HG03135 (cell line): ENCODE data around the gene IFNAR1.
A peak's percentile ranks its signal among the peaks of the same experiment; 100 is the strongest.
"Not testable (repeated sequence)": the region's sequence is repeated elsewhere in the genome, so short reads cannot be mapped to it uniquely, and the experiment has no call there.

Experiments used
- ATAC-seq: cut with Tn5 transposase; IDR thresholded peaks from one replicate; pipeline ENCODE4 v1.9.1; 2021; ENCODE audit warnings: mild to moderate bottlenecking, moderate library complexity; ENCODE audit not compliant: unreplicated experiment

IFNAR1 gene

DNA sequence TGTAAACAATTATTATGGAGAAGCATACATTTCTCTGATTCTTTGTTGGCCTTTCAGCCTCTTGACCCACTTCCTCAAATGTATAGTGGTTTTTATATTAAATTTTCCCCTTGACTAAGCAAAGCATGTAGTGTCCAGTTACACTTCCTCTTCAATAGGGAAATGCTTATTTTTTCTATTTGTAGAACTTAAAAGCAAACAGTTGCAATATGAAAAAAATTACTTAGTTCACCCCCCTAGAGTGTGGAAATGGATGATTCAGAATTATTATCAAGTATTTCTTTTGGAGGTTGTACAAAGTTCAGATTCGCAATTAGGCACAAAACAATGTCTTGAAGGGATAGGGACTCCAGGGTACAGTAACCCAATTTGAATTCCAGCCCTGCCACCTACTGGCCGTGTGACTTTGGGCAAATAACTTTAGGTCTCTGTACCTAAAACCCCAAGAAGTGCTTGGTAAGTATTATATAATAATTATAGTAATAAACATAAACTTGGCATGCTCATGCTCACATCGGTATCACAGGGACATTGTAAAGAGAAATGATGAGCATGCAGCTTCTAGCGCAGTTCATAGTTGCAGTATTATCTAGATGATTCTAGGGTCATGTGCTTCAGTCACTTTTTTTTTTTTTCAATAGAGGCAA is 49.8 kb downstream of the IFNAR1 start:
- ATAC-seq, result no peak

DNA sequence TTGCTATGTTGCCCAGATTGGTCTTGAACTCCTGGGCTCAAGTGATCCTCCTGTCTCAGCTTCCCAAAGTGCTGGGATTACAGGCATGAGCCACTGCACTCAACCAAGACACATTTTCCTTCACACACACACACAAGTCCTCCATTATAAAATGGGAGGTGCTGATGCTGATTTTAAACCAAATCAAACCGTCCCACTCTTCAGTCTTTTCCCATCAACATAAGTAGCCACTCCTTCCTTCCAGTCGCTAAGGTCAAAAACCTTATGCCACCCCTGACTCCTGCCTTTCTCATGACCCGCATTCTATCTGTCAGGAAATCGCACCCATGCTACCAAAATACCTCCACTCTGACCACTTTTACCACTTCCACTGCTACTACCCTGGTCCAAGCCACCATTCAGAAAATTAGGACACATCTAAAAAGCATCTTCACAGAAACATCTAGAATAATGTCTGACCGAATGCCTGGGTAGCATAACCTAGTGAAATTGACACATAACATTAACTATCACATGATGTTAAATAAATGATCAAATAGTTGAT is 50.4 kb downstream of the IFNAR1 start:
- no peak for ATAC-seq

DNA sequence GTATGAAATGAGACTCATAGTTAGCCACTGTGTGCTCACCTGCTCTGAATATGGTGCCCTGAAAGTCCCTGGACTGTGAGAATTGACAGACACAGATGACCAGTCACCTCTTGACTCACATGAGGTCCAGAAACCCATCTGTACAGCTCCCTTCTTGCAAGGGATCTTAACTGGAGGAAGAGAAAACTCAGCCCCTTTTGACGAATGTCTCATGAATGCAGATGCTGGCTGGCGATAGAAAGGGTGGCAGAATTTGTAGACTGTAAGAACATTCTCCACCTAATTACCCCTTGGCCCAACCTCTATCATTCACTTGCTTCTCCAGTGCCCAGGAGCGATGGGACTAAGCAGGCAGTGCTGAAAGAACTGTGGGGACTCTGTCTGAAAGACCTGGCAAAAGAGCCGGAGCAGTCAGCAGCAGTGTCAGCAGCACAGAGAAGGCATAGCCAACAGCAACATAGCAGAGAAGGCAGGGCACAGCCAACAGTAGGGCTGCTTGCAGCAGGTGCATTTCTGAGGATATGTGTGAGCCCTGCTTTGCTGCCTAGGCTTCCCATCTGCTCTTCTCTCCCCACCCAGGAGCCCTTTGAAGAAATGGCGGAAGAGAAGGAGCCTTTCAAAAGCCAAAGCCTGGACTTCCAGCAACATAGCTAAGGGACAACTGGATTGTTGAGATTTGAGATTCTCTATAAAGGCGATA is 52.6 kb downstream of the IFNAR1 start:
- no peak for ATAC-seq

DNA sequence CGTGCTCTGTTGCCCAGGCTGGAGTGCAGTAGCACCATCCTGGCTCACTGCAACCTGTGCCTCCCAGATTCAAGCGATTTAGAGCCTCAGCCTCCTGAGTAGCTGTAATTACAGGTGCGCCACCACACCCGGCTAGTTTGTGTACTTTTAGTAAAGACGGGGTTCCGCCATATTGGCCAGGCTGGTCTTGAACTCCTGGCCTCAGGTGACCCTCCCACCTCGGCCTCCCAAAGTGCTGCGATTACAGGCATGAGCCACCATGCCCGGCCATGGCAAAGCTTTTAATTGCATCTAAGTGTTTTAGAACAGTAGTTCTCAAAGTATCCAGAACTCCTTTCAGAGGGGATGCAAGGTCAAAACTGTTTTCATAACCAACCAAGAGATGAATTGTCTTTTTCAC is 53.3 kb downstream of the IFNAR1 start:
- no peak for ATAC-seq

DNA sequence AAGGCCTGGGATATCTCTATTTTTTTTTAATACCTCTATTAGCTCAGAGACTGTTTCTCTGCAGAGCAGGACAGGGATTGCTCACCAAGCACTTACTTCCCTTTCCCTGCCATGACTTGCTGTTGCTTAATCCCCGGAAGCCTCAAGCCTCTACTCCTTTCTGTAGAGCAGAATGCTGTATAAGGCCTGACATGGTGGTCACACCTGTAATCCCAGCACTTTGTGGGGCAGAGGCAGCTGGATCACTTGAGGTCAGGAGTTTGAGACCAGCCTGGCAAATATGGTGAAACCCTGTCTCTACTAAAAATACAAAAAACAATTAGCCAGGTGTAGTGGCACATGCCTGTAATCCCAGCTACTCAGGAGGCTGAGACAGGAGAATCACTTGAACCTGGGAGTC is 55.2 kb downstream of the IFNAR1 start:
- ATAC-seq, result not testable (repeated sequence)

DNA sequence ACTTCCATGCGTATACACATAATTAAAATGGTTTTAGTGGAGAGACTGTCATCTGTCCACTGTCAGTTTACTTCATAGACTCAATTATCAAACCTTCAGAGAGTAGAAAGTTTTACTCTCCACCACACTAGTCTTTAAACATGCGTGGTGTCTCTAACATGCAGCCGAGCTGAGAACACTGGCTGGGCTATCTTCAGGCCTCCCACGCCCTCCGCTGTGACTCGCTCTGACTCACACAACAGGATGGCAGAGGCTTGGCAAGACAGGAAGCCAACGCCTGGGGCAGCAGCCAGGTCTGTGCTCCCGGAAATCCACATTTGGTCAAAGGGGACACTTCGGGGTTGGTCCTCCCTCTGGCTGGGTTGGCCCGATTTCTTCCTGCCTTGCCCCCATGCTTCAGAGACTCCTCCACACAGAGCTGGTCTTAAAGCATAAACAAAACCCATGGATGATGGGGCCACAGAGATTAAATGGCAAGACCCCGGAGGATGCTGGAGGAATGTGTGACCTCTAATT is 55.8 kb downstream of the IFNAR1 start:
- ATAC-seq, result peak; percentile 46

DNA sequence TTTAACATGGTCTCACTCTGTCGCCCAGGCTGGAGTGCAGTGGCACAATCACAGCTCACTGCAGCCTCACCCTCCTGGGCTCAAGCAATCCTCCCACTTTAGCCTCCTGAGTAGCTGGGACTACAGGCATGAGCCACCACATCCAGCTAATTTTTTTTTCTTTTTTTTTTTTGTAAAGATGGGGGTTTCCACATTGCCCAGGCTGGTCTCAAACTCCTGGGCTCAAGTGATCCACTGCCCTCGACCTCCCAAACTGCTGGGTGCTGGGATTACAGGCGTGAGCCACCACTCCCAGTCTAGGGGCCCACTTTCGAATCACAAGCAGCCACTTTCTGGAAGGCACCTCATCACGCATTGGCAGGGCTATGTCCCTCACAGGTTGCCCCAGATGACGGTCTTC is 56.6 kb downstream of the IFNAR1 start:
- not testable (repeated sequence) for ATAC-seq

DNA sequence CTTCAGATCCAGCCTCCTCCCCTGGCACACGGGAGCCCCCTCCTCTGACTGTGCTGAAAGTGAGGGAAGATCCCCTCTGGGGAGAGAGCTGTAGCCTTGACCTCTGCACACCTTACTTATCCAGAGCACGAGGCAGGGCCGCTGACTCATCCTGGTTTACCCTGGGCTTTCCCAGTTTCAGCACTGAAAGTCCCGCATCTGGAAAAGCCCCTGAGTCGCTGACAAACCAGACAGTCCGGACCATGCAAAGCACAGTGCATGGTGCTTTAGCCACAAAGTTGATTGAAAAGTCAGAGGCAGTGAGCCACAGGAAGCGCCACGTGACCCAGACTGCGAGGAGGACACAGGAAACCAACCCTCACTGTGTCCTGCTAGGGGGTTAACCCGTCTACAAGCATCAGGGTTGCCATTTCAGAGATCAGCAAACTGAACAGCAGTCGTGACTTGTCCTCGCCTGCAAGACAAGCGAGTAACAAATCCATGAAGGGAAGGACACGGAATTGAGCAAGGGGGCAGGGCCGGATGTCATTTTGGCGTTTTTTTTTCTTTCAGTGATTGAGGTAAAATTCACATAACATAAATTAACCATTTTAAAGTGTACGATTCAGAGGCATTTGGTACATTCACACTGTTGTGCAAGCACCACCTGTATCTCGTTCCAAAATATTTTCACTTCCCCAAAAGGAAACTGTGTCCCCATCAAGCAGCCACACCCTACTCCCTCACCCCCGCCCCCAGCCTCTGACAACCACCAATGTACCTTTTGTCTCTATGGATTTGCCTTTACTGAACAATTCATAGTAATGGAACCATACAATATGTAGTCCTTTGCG is 58.5 kb downstream of the IFNAR1 start:
- peak; percentile 74 for ATAC-seq

DNA sequence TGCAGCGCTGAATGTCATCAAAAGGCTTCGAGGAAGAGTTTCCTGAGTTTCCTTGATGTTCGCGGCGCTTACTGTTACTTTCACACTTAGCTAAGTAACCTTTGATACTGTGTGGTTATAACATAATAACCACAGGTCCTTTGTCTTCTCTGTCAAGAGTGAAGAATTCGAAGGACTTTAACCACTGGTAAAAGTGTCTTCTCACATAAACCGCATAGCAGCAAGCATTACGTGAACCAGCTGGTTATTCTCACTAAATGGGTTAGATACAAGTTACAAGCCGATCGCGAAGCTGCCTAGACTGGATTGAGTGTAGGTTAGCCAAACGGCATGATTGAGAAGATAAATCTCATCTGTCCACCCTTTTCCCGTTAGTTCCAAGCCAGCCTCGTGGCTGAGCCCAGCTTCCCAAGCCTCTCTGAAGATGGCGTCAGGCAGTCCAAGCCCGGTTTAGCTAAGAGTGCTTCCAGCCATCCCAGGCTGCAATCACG is 60.1 kb downstream of the IFNAR1 start:
- ATAC-seq, result no peak

DNA sequence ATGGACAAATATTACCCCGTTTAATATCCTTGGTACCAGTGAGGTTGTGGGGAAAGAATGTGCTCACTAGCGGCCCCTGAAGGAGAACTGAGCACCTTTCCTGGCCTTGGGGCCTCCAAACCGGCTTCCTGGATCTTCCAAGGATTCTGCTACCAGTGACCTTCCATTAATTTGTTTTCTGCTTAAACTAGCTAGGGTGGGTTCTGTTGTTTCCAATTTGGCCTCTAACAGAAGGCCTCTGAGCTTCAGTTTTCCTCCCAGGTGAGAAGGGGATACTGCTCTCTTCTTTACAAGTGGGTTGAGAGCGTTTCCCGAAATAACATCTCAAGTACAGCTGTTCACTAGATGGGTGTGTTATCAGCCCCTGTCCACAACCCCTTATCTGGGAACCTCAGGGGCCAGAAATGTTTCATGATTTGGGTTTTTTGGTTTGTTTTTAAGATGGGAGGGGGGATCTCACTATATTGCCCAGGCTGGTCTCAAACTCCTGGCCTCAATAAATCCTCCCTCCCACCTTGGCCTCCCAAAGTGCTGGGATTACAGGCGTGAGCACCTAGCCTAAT is 61.5 kb downstream of the IFNAR1 start:
- ATAC-seq, result no peak

DNA sequence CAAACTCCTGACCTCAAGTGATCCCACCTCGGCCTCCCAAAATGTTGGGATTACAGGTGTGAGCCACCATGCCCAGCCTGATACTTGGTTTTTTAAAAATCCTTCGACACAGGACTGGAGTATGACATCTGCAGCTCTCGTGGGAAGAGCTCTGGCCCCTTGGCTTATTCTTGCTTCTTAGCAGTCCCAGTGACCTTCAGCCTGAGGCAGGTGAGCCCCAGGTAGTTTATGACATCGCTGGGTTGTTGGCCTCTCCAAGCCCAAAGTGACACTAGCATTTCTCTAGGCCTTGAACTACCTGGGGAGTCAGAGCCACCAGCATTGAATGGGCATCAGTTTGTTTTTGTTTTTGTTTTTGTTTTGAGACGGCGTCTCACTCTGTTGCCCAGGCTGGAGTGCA is 62.5 kb downstream of the IFNAR1 start:
- ATAC-seq, result no peak

DNA sequence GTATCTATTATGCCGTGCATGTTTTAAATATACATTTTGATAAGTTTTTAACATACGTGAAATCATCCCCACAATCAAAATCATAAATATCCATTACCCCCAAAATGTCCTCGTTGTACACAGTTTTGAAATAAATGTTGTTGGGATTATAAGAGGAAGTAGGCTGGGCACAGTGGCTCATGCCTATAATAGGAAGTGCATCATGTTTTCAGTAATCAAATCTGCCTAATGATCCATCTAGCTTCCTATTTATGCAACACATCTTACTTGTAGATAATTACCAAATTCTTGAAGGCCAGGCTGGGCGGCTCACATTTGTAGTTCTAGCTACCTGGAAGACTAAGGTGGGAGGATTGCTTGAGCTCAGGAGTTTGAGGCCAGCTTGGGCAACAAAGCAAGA is 63.4 kb downstream of the IFNAR1 start:
- no peak for ATAC-seq

DNA sequence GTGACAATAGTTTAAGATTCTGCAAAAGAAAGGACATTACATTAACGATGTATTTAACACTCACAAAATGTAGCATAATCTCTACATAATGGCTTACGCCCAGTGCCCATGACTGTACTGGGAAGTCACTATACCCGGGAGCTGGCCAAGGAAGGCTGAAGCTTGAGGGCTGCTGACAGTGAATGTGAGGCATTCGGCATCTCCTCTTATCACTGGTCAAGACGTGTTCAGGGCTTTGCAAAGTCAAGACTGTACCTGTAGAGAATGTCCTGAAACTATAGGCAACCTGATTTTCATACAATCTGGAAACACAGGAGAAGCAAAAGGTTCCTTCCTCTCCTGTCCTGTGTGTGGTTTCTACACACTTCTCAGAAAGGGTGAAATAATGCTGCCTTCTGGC is 65.7 kb downstream of the IFNAR1 start:
- ATAC-seq, result no peak

DNA sequence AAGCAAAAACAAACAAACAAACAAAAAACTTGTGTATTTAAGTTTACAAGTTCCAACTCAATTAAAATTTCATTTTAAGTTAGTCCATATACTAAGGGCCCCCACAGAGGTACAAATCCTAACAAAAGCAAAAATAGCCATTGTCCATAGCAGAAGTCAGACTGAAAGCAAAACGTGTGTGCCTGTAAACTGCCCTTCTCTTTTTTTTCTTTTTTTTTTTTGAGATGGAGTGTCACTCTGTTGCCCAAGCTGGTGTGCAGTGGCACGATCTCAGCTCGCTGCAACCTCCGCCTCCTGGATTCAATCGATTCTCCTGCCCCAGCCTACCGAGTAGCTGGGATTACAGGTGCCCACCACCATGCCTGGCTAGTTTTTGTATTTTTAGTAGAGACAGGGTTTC is 66.9 kb downstream of the IFNAR1 start:
- ATAC-seq, result no peak

DNA sequence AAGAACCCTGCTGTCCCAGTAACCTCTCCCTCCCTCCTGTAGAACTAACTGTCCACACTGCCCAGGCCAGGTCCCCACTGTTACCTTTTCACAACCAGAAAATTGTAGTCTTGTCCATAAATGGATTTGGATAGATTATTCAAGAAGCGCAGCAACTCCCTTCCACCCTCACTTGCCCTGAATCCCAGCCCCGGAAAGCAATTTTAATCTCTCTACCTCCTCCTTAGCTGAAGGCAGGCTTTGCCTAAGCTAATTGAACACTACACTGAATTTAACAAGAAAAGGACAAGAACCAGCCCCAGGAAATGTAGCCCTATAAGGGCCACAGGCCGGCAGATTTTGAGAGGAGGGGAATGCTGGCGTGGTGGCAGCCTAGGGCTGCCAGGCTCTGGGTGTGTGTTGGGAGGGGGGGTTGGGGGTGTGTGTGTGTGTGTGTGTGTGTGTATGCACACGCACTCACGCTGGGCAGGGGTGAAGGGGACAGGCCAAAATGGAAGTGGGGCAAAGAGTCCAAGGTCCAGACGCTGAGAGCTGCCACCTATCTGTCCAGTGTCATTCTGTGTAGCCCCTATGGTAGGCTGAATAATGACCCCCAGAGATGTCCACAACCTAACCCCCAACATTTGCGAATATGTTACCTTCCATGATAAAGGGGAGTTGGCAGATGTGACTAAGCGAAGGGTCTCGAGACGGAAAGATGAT is 67.7 kb downstream of the IFNAR1 start:
- no peak for ATAC-seq

DNA sequence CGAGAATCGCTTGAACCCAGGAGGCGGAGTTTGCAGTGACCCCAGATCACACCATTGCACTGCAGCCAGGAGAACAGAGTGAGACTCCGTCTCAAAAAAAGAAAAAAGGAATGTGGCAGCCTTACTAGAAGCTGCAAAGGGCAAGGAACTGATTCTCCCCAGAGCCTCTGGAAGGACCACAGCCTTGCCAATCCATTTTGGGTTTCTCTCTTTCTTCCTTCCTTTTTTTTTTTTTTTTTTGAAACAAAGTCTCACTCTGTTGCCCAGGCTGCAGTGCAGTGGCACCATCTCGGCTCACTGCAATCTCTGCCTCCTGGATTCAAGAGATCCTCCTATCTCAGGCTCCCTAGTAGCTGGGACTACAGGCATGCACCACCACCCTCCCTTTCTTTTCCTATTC is 68.6 kb downstream of the IFNAR1 start:
- ATAC-seq, result no peak

DNA sequence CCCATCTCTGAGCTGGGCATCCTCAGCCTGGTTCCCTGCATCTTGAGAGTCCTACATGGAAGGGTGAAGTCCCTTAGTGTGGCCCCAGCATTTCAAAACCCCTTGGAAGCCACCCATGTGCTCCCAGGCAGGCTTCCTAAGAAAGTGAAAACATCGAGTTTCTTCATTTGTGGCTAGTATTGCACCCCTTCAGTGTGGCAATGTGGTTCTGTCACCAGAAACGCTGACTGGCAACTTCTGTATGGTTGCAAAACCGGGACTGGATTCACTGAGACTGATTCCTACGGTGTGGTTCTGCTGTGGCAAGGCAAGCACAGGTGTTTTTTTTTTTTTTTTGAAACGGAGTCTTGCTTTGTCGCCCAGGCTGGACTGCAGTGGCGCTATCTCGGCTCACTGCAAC is 69.5 kb downstream of the IFNAR1 start:
- ATAC-seq, result no peak

DNA sequence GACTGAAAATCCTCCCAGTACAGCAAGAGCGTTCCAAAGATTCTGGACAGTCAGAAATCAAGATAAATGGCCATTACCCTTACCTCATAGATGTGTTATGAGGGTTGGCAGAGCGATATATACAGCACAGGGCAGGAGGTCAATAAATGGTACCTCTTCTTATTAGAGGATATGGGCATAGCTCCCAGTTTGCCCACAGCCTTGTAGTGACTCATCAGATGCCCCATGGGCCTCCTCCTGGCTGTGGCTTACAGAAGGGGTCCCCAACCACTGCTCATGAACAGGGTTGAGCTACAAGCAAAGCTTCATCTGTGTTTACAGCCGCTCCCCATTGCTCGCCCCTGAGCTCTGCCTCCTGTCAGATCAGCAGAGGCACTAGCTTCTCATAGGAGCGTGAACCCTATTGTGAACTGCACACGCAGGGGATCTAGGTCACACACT is 71.1 kb downstream of the IFNAR1 start:
- no peak for ATAC-seq

DNA sequence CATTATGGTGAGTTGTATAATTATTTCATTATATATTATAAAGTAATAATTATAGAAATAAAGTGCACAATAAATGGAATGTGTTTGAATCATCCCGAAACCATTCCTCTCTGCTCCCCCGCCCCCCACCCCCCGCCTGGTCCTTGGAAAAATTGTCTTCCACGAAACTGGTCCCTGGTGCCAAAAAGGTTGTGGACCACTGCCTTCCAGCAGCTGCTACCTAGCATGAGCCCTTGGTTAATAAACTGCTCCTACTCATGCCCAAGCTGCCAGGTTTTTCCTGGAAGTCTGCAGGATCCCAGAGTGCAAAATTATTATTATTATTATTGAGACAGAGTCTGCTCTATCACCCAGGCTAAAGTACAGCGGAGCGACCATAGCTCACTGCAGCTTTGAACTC is 71.7 kb downstream of the IFNAR1 start:
- no peak for ATAC-seq

DNA sequence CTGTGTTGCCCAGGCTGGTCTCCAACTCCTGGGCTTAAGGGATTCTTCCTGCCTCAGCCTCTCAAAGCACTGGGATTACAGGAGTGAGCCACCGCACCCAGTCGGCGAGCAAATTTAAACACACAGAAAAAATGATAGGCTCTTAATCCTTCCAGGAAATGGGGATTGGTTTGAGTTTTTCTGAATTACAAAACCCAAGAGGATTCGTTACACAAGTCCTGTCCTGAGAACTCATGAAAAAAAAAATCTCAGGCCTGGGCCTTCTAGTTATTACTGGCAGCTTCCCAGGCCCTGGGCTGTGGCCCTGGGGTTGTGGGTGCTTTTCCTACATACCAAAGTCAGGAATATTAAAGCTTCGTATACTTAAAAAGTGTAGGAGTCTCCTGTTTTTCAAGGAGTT is 72.2 kb downstream of the IFNAR1 start:
- no peak for ATAC-seq
